Effector memory CD4-positive, alpha-beta T cell (primary cell): ENCODE results near the gene ASAP3.

Experiments used
- DNase-seq, 3 donors: peaks; one replicate each; pipeline ENCODE4 v3.0.0-alpha.2; 2020
- H3K27ac ChIP-seq: 2 replicates; pipeline ENCODE4 v1.7.0; 2013; ENCODE audit warnings: mild to moderate bottlenecking, low read length, moderate library complexity; ENCODE audit not compliant: insufficient read depth, poor library complexity, severe bottlenecking
- H3K27me3 ChIP-seq: replicated peaks from 2 replicates; pipeline ENCODE4 v1.7.0; 2013; ENCODE audit warnings: mild to moderate bottlenecking, low read length; ENCODE audit not compliant: insufficient read depth, control insufficient read depth, poor library complexity, severe bottlenecking
- H3K36me3 ChIP-seq: 2 replicates; pipeline ENCODE4 v1.7.0; 2013; ENCODE audit warnings: mild to moderate bottlenecking, low read length, moderate library complexity; ENCODE audit not compliant: control insufficient read depth, insufficient read depth
- H3K4me1 ChIP-seq: 2 replicates; pipeline ENCODE4 v1.7.0; 2013; ENCODE audit warnings: low read length, mild to moderate bottlenecking; ENCODE audit not compliant: control insufficient read depth, insufficient read depth, poor library complexity, severe bottlenecking
- H3K4me3 ChIP-seq: 2 replicates; pipeline ENCODE4 v1.7.0; 2013; ENCODE audit warnings: low read length, low read depth, mild to moderate bottlenecking; ENCODE audit not compliant: insufficient read depth, poor library complexity, severe bottlenecking
- H3K9me3 ChIP-seq: 2 replicates; pipeline ENCODE4 v1.7.0; 2013; ENCODE audit warnings: mild to moderate bottlenecking, low read length, moderate library complexity; ENCODE audit not compliant: control insufficient read depth

ASAP3 gene

GRCh38 chr1:23478896-23479665, 4.9 kb downstream of the ASAP3 start:
- no peak for DNase-seq
- H3K27me3 ChIP-seq: no peaks in the 10 kb centered on the region
- H3K9me3 ChIP-seq: no peaks in the 10 kb centered on the region

GRCh38 chr1:23477359-23478144, 6.4 kb downstream of the ASAP3 start:
- Histone ChIP-seq H3K4me3 (no peak overlapping the region), H3K36me3 (no peaks in the 10 kb centered on the region), H3K27ac (no peak overlapping the region), H3K9me3 (no peaks in the 10 kb centered on the region), H3K4me1 (no peaks in the 10 kb centered on the region), H3K27me3 (no peaks in the 10 kb centered on the region)
- no peak for DNase-seq

More at GRCh38 chr1:23478896-23479665, 4.9 kb downstream of the ASAP3 start:
- Histone ChIP-seq H3K36me3 (no peaks in the 10 kb centered on the region), H3K27ac (no peak overlapping the region), H3K4me1 (peaks cover 10% of the 10 kb centered on the region), H3K4me3 (no peak overlapping the region)

DNA sequence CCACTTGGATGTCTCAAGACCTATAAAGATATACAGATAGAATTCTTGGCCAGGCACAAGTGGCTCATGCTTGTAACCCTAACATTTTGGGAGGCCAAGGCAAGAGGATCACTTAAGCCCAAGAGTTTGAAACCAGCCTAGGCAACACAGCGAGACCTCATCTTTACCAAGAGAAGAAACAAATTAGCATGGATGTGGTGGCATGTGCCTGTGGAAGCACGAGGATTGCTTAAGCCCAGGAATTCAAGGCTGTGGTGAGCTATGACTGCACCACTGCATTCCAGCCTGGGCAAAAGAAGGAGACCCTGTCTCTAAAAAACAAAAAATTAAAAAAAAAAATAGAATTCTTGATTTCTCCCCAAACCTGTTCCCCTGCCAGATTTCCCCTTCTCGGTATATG, 8.3 kb downstream of the ASAP3 start:
- Histone ChIP-seq H3K4me3 (no peak overlapping the region), H3K9me3 (no peaks in the 10 kb centered on the region), H3K36me3 (no peaks in the 10 kb centered on the region), H3K27me3 (no peaks in the 10 kb centered on the region), H3K4me1 (no peaks in the 10 kb centered on the region), H3K27ac (no peak overlapping the region)
- no peak for DNase-seq

GRCh38 chr1:23475134-23475628, 8.8 kb downstream of the ASAP3 start:
- Histone ChIP-seq H3K9me3 (no peaks in the 10 kb centered on the region), H3K4me3 (no peak overlapping the region), H3K4me1 (no peaks in the 10 kb centered on the region), H3K27me3 (no peaks in the 10 kb centered on the region), H3K36me3 (no peaks in the 10 kb centered on the region), H3K27ac (no peak overlapping the region)
- DNase-seq: no peak

DNA sequence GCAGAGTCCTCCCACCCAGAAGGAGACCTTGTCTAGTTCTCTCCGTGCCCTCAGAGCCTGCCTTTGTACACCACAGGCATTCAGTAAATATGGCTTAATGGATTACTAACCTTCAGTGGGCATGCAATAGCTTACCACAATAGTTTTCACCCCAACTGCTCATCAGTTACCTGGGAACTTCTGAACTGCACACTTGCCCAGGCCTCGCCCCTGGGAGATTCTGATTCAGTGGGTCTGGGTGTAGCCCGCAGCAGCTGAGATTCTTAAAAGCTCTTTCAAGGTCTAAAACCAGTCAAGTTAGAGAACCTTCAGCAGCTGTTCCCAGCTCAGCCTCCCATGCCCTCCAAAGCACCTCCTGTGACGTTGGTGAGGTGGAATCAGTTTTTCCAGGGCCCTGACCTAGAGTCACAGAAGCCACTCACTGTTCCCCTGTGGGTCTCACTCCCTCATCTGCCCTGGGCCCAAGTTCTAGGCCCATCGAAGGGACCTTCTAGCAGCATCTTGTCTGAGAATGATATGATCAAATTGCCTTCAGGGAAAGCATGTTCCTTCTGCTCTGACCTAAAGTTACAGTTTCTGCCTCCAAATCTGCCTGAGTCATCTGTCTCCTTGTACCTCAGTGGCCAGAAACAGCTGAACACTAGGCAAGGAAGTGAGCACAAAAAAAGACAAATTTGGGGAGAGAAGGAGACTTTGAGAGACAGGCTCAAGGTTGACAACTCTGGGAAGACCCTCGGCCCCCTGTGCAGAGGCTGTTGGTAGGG, 10.8 kb downstream of the ASAP3 start:
- Histone ChIP-seq H3K4me3 (no peak overlapping the region), H3K27ac (no peak overlapping the region), H3K9me3 (no peaks in the 10 kb centered on the region), H3K36me3 (no peaks in the 10 kb centered on the region), H3K4me1 (no peaks in the 10 kb centered on the region), H3K27me3 (no peaks in the 10 kb centered on the region)
- no peak for DNase-seq

DNA sequence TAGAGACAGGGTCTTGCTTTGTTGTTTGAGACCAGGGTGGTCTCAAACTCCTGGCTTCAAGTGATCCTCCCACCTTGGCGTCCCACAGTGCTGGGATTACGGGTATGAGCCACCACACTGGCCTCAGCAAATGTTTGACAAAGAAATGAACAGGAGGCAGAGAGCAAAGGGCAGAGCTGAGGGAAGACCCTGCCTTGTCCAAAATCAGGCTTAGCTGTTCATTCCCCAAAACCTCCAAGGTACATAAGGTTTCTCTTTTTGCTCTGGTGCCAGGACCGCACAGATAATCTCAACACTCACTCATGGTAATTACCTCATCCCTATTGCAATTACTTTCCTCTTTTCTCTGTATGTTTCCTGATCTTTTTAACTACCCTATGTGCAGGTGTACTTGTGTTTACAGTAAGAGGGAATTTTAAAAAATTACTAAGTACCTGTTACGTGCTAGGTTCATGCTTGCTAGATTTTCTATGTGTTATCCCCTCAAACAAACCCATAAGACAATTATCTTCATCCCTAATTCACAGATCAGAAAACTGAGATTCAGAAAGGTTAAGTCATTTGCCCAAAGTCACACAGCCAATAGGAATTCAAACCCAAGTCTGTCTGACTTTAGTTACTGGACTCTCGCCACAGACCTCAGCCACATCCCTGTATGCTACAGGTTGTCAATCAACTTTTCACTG, 11.5 kb downstream of the ASAP3 start:
- H3K9me3 ChIP-seq: no peaks in the 10 kb centered on the region
- H3K27me3 ChIP-seq: no peaks in the 10 kb centered on the region
- H3K4me3 ChIP-seq: no peak overlapping the region
- no peak for DNase-seq
- H3K27ac ChIP-seq: no peak overlapping the region
- H3K4me1 ChIP-seq: no peaks in the 10 kb centered on the region
- no peaks in the 10 kb centered on the region for H3K36me3 ChIP-seq

DNA sequence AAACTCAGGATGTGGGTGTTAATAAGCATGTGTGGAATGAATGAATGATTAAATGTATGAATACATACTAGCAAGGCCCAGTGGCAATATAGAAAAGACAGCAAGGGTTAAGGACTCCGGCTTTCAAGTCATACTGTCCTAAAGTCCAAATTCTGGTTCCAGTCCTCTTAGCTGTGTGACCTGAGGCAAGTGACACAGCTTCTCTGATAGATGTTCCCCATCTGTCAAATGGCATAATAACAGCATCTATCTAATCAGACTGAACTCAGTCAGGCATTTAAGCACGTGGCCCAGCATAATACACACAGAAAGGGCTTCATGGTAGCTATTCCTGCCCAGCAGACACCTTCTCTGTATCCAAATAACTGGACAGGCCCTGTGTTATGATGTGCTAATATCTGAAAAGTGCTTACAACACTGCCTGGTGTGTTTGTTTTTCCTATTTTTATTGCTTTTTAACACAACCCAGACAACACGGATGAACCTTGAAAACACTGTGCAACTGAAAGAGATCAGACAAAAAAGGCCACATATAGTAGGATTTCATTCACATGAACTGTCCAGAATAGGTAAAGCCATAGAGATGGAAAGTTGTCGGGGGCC, 12.4 kb downstream of the ASAP3 start:
- no peak for DNase-seq
- H3K9me3 ChIP-seq: no peaks in the 10 kb centered on the region
- H3K4me3 ChIP-seq: no peak overlapping the region
- no peak overlapping the region for H3K27ac ChIP-seq
- no peaks in the 10 kb centered on the region for H3K36me3 ChIP-seq
- H3K4me1 ChIP-seq: no peaks in the 10 kb centered on the region
- no peaks in the 10 kb centered on the region for H3K27me3 ChIP-seq

DNA sequence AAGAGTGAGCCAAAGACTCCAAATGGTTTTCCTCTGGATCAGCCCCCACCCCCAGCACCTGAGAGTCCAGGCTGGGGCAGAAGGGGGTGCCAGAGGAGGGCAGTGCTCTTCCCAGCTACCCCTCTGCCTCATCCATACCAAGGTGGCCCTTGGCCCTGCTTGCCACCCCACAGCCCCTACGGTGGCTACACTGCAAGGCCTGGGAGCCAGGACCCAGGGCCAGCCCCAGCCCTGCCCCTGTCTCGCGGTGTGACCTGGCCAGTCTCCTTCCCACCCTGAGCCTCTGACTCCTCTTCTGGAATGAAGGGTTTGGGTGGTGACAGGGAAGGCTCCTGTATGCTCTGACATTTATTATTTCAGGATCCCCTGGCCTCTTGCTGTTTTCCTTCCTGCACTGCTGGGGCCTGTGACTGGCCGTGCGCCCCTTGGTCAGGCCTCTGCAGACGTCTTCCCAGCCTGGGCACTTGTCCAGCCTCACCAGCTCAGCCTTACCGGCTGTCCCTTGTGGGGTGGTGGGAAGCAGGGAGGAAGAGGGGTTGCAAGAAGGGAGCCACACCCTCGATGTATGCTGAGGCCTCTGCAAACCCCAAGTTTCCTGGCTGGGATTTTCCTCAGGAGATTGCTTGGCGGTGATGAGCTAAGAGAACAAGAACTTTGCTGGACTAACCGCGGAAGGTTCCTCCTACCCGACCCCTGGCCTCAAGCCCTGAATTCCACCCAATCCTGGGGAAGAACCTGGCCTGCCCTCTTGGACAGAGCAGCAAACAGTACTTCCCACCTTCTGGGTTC, 13.5 kb downstream of the ASAP3 start:
- no peaks in the 10 kb centered on the region for H3K36me3 ChIP-seq
- H3K4me1 ChIP-seq: no peaks in the 10 kb centered on the region
- H3K4me3 ChIP-seq: no peak overlapping the region
- no peak for DNase-seq
- H3K9me3 ChIP-seq: no peaks in the 10 kb centered on the region
- H3K27ac ChIP-seq: no peak overlapping the region
- H3K27me3 ChIP-seq: no peaks in the 10 kb centered on the region
